Endothelial cell of umbilical vein (primary cell): Measurements from ENCODE around the gene C5orf58. TPM values are rescaled to one million over a fixed set of nuclear protein-coding genes. Genes with fewer than 3 reads are reported as not detected.

Experiments used
- BruUV-seq: library from RNA; stranded (reverse); fragments of 400-500 nt; replicated peaks from 2 replicates; lab custom pipeline; 2021; lab: Mats Ljungman, UMichigan
- CTCF ChIA-PET: fragments of 300-600, 350-600 bp; sonication (Branson Sonifier 250); formaldehyde crosslinking; loops from one replicate; lab custom pipeline; 2021; ENCODE audit warnings: antibody characterized with exemption, inconsistent platforms; lab: Charles Lee
- POLR2A ChIA-PET: fragments of 300-600, 350-600 bp; sonication (Branson Sonifier 250); formaldehyde crosslinking; loops from one replicate; lab custom pipeline; 2021; ENCODE audit warnings: antibody characterized with exemption, inconsistent platforms; lab: Charles Lee
- DNase-seq: peaks from one replicate; pipeline ENCODE4 v3.0.0-alpha.2; 2011; ENCODE audit warnings: low read depth, low spot score
- FAIRE-seq: peaks from 2 replicates; lab custom pipeline; 2011; peaks lifted over from hg19 to GRCh38; lab: Jason Lieb, UNC
- H2AFZ ChIP-seq: 2 replicates; pipeline ENCODE4 v1.6.0; 2012; ENCODE audit warnings: low read depth, low read length, control low read depth, inconsistent platforms
- H3K27ac ChIP-seq: 2 replicates; pipeline ENCODE4 v1.5.1; 2011; ENCODE audit warnings: low read depth, mild to moderate bottlenecking, control low read depth, low read length, moderate library complexity; ENCODE audit not compliant: insufficient read depth
- H3K27me3 ChIP-seq, 2 experiments: 2 replicates each; pipeline versions ENCODE4 v1.6.0 to v1.6.1; 2011; ENCODE audit warnings: low read length in 2 of 2, mixed read lengths in 1 of 2; ENCODE audit not compliant: control insufficient read depth in 2 of 2, insufficient read depth in 2 of 2
- H3K36me3 ChIP-seq, 2 experiments: 2 replicates in 1 of 2; 3 replicates in 1 of 2; pipeline ENCODE4 v1.5.1; 2011; ENCODE audit warnings: low read length in 2 of 2, mild to moderate bottlenecking in 1 of 2, moderate library complexity in 1 of 2; ENCODE audit not compliant: control insufficient read depth in 2 of 2, insufficient read depth in 2 of 2; ENCODE audit errors: extremely low read depth in 1 of 2
- H3K4me1 ChIP-seq: 3 replicates; pipeline ENCODE4 v1.5.1; 2011; ENCODE audit warnings: mild to moderate bottlenecking, low read length; ENCODE audit not compliant: control insufficient read depth, insufficient read depth; ENCODE audit errors: extremely low read depth
- H3K4me2 ChIP-seq: 2 replicates; pipeline ENCODE4 v1.6.1; 2011; ENCODE audit warnings: low read length, control low read depth, mixed read lengths; ENCODE audit not compliant: insufficient read depth
- H3K4me3 ChIP-seq, 3 experiments: fragments of 200-600 bp in 1 of 3; sonication (generic), shearing (Covaris generic) in 1 of 3; replicated peaks in 1 of 3; 2 replicates each; pipeline ENCODE4 v1.5.1; 2011 to 2016; ENCODE audit warnings: control low read depth in 3 of 3, low read length in 3 of 3, mild to moderate bottlenecking in 2 of 3, inconsistent platforms in 1 of 3, low read depth in 1 of 3, moderate library complexity in 1 of 3; ENCODE audit not compliant: insufficient read depth in 1 of 3
- H3K79me2 ChIP-seq: 2 replicates; pipeline ENCODE4 v1.6.0; 2012; ENCODE audit warnings: low read length, inconsistent platforms; ENCODE audit not compliant: control insufficient read depth, insufficient read depth
- H3K9ac ChIP-seq: replicated peaks from 2 replicates; pipeline ENCODE3; 2011; ENCODE audit warnings: low read length, control low read depth; ENCODE audit not compliant: insufficient read depth; ENCODE audit errors: extremely low read depth
- H3K9me1 ChIP-seq: replicated peaks from 3 replicates; pipeline ENCODE4 v1.6.0; 2011; ENCODE audit warnings: mild to moderate bottlenecking, low read length; ENCODE audit not compliant: control insufficient read depth, insufficient read depth; ENCODE audit errors: extremely low read depth
- H3K9me3 ChIP-seq: replicated peaks from 2 replicates; pipeline ENCODE4 v1.5.1; 2012; ENCODE audit warnings: low read length, inconsistent platforms; ENCODE audit not compliant: control insufficient read depth, insufficient read depth
- H4K20me1 ChIP-seq: replicated peaks from 2 replicates; pipeline ENCODE3; 2011; ENCODE audit warnings: mild to moderate bottlenecking, low read length; ENCODE audit not compliant: control insufficient read depth, insufficient read depth; ENCODE audit errors: extremely low read depth
- EZH2 ChIP-seq: IDR thresholded peaks from 2 replicates; pipeline ENCODE4 v1.6.1; 2012; ENCODE audit warnings: borderline replicate concordance, low read depth, mild to moderate bottlenecking, moderate library complexity, low read length, inconsistent platforms; ENCODE audit not compliant: severe bottlenecking
- FOS ChIP-seq: IDR thresholded peaks from 2 replicates; pipeline ENCODE4 v1.6.1; 2011; ENCODE audit warnings: mild to moderate bottlenecking, low read length, moderate library complexity, borderline replicate concordance; ENCODE audit not compliant: insufficient read depth
- GATA2 ChIP-seq: IDR thresholded peaks from 2 replicates; pipeline ENCODE4 v1.7.0; 2011; ENCODE audit warnings: low read depth, mild to moderate bottlenecking, moderate library complexity, mixed read lengths, low read length; ENCODE audit not compliant: insufficient read length, insufficient read depth
- JUN ChIP-seq: IDR thresholded peaks from 2 replicates; pipeline ENCODE4 v1.6.1; 2011; ENCODE audit warnings: borderline replicate concordance, low read depth; ENCODE audit not compliant: insufficient read length, insufficient read depth
- MYC ChIP-seq: IDR thresholded peaks from one replicate; pipeline ENCODE4 v1.6.1; 2011; ENCODE audit warnings: mild to moderate bottlenecking, low read depth, low read length
- POLR2A ChIP-seq: IDR thresholded peaks from 2 replicates; pipeline ENCODE4 v1.6.1; 2012; ENCODE audit warnings: low read depth, mild to moderate bottlenecking, control low read depth, low read length
- POLR2AphosphoS5 ChIP-seq: IDR thresholded peaks from 2 replicates; pipeline ENCODE4 v1.6.1; 2012; ENCODE audit warnings: low read depth, mild to moderate bottlenecking, control low read depth, low read length, moderate library complexity; ENCODE audit not compliant: insufficient read depth
- dilution Hi-C: fragments of 300-500 bp; cut with MboI; formaldehyde crosslinking; loops from one replicate; pipeline ENCODE4 v1.15.0; 2019; ENCODE audit warnings: low sequenced_read_pairs; ENCODE audit not compliant: extremely low pct_ligation_motif_present
- intact Hi-C: fragments of 100-400 bp; cut with micrococcal nuclease; formaldehyde crosslinking; loops from one replicate; pipeline ENCODE4 v1.10.0; 2022
- polyA plus RNA-seq, 4 experiments: library from polyadenylated mRNA; depleted of rRNA in 3 of 4; stranded (reverse) in 3 of 4; unstranded in 1 of 4; fragments of >200 nt; gene quantifications; 2 replicates each; pipeline versions ENCODE4 v1.2.1 to v1.2.3, GENCODE V29; 2011 to 2012; ENCODE audit warnings: missing spikeins in 1 of 4
- total RNA-seq: library from RNA; stranded (reverse); gene quantifications from 2 replicates; pipeline ENCODE4 v1.2.3, GENCODE V29; 2021
- TF ChIP-seq, protein P1 (sequence below): IDR thresholded peaks from 2 replicates; pipeline ENCODE4 v1.6.1; 2011; ENCODE audit not compliant: insufficient read depth, insufficient read length
- TF ChIP-seq, protein P2 (sequence below), 2 donors: IDR thresholded peaks; 1 replicate in 1 of 2; 2 replicates in 1 of 2; pipeline ENCODE4 v1.5.1; 2011; ENCODE audit warnings: low read length in 2 of 2, mild to moderate bottlenecking in 2 of 2, moderate library complexity in 2 of 2, control low read depth in 1 of 2, inconsistent platforms in 1 of 2, low read depth in 1 of 2; ENCODE audit not compliant: insufficient read depth in 1 of 2; ENCODE audit errors: extremely low read depth in 1 of 2

The C5orf58 gene
- total and polyA plus RNA-seq, 2 donors (not counting 3 experiments of a cell fraction or from before 2014, with no cell fraction given), result not detected

DNA sequence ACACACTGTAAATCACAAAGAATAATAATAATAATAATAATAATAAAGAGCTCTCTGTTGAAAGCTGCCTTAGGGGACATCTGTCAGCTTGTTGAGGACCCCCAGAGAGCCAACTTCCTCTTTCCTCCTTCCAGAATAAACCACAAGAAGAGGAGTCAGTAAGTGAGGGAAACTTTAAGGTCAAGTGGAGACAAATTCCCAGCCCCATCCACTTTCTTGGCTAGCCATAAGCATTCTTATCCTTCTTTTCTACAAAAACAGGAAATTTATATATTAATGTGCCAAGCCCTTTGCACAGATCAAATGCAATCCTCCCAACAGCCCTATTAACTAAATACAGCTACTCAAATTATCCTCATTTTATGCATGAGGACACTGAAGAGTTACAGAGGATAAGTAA lies 9.4 kb upstream of the C5orf58 start:
- Histone ChIP-seq H3K9me3 (no peaks in the 10 kb centered on the region), H4K20me1 (no peaks in the 10 kb centered on the region), H3K27ac (no peak overlapping the region), H2AFZ (no peak overlapping the region), H3K4me2 (peak overlapping the region; percentile 14), H3K9me1 (no peaks in the 10 kb centered on the region), H3K4me3 (no peak overlapping the region), H3K36me3 (no peaks in the 10 kb centered on the region), H3K79me2 (no peaks in the 10 kb centered on the region), H3K9ac (no peak overlapping the region), H3K27me3 (no peaks in the 10 kb centered on the region), H3K4me1 (peaks cover 66% of the 10 kb centered on the region)
- dilution Hi-C loops, result no loop called here
- intact Hi-C loops, result loop anchor here (10.0 kb wide), 1 partner anchor 271 kb away; no protein-coding TSS in a partner anchor
- ChIA-PET POLR2A (no interaction called here), CTCF (interaction anchor here (0.9 to 6.9 kb wide), 11 partner anchors 12 to 522 kb away, joined by 3 to 140 read pairs (median 4); no protein-coding TSS in a partner anchor)
- FAIRE-seq (peak; percentile 43), DNase-seq (peak; percentile 53)
- BruUV-seq, result no TSS peak
- TF ChIP-seq JUN (no peak), GATA2 (no peak), EZH2 (no peak), FOS (no peak), POLR2AphosphoS5 (no peak), MYC (no peak), POLR2A (no peak)
- TF ChIP-seq, protein P1, sequence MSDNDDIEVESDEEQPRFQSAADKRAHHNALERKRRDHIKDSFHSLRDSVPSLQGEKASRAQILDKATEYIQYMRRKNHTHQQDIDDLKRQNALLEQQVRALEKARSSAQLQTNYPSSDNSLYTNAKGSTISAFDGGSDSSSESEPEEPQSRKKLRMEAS, result no peak
- TF ChIP-seq, protein P2, sequence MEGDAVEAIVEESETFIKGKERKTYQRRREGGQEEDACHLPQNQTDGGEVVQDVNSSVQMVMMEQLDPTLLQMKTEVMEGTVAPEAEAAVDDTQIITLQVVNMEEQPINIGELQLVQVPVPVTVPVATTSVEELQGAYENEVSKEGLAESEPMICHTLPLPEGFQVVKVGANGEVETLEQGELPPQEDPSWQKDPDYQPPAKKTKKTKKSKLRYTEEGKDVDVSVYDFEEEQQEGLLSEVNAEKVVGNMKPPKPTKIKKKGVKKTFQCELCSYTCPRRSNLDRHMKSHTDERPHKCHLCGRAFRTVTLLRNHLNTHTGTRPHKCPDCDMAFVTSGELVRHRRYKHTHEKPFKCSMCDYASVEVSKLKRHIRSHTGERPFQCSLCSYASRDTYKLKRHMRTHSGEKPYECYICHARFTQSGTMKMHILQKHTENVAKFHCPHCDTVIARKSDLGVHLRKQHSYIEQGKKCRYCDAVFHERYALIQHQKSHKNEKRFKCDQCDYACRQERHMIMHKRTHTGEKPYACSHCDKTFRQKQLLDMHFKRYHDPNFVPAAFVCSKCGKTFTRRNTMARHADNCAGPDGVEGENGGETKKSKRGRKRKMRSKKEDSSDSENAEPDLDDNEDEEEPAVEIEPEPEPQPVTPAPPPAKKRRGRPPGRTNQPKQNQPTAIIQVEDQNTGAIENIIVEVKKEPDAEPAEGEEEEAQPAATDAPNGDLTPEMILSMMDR (IDR thresholded peaks at IDR 0.05; ENCODE audit: extremely low read depth in 1 of 2, insufficient read depth in 1 of 2, low read depth in 1 of 2, low read length in 2 of 2), result no peak
